Inflammatory macrophage treated with lipopolysaccharide for 1 hour (primary cell): ENCODE measurements around the gene ASB6.
"Not testable (repeated sequence)": the region's sequence is repeated elsewhere in the genome, so short reads cannot be mapped to it uniquely, and the experiment has no call there.

Experiments
- DNase-seq, 2 donors: peaks; one replicate each; pipeline ENCODE4 v3.0.0-alpha.2; 2020 to 2022

ASB6 gene

DNA sequence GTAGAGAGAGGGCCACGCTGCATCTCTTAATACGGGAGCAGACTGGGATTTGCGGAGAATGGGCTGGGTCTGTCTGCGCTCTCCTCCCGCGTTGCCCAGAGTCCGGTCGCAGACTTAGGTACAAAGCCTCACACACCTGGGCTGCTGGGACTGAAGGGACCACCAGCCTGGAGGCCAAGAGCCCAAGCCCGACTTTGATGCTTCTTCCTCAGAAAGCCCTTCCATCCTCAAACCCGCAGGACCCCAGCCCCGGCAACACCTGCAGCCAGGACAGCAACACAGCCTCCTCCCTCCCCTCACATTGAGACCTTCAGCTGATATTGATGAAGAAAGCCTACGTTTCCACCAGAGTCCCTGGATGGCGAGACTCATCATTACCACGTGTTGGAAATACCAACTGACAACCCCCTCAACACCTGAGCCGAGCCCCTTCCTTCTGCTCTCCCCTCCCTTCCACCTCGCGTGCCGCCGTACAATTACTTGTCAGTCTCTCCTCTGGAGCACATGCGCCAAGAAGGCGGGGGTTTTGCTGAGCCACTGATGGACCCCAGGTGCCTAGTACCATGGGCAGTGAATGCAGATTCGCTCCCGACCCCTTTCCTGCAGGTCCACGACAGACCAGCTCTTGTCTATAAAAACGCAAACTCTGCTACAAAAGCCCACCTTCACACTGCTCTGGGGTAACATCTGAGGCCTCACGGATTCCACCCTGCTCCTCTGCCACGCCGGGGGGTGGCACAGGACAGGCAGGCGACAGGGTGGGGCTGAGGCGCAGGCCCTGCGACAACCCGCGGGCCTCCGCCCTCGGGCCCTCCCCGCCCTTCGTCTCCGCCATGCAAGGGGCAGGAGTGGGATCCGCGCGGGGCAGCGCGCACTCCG, 841 bp downstream of the ASB6 start:
- no peak for DNase-seq

DNA sequence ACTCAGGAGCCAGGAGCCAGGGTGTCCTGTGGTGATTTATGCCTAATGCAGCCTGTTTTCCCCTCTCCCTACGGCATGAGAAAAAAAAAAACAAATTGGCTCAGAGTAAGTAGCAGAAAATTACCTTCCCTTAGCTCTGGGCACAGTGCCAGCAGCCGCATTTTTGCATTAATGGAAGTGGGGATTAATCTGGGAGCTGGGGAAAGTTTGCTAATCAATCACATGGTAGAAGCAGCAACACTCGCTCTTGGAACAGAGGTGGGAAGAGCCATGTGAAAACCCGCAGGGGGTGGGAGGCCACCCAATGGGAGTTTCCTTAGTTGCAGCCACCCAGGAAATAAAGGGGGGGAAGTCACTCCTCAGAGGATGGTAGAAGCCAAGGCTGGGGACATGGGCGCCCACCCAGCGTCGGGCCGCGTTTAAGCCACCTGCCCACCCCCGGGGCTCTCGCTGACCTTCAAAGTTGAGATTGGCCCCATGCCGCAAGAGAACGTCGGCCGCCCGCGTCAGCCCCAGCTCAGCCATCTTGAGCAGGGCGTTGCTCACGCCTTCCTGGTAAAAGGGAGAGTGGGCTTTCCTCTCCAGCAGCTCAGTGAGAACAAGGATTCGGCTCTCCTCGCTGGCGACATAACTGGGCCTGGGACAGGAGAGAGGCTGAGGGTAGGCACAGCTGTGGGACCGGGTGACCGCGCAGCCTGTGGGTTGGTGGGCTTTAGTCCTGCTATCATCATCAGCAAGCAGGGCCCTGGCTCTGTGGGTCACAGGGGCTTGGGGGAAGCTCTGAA, 1.7 kb downstream of the ASB6 start:
- peak; percentile 77 to 92 for DNase-seq

DNA sequence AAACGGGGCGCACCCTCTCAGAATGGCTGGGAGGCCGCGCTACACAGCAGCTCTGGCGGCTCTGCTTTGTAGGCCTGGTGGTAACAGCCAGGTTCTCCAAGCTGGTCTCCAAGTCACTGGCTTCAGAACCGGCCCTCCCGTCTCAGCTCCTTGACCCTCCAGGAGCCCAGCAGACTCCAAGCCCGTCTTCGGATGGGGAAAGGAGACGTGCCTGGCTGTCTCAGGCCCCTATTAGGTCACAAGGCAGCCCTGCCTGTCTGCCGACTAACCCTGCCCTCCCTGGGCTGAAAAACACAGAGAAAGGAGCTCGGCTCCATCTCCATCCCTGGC, 2.2 kb downstream of the ASB6 start:
- no peak for DNase-seq

DNA sequence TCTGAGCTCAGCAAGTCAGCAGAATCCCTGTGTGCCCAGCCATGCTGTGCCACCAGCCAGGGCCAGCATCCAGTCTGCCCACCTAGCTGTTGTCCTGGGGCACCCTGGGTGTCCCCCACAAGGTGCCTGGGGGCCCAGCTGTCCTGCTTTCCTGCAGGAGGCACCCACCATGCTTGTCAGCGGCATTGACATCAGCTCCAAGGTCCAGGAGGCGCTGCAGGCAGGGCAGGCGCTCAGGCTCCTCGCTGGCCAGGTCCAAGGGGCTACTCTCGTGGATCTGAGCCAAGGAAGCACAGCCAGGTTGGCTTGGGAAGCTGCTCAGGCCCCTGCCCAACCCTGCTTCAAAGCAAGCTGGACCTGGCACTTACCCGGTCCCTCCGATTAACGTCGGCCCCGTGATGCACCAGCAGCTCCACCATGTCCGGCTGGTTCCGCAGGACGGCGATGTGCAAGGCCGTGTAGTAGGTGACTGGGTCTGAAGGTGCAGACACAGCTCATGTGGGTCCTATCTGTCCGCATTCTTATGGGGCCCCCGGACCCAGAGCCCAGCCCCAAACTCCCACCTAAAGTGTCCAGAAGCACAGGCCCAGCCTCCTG, 2.8 kb downstream of the ASB6 start:
- DNase-seq: no peak

DNA sequence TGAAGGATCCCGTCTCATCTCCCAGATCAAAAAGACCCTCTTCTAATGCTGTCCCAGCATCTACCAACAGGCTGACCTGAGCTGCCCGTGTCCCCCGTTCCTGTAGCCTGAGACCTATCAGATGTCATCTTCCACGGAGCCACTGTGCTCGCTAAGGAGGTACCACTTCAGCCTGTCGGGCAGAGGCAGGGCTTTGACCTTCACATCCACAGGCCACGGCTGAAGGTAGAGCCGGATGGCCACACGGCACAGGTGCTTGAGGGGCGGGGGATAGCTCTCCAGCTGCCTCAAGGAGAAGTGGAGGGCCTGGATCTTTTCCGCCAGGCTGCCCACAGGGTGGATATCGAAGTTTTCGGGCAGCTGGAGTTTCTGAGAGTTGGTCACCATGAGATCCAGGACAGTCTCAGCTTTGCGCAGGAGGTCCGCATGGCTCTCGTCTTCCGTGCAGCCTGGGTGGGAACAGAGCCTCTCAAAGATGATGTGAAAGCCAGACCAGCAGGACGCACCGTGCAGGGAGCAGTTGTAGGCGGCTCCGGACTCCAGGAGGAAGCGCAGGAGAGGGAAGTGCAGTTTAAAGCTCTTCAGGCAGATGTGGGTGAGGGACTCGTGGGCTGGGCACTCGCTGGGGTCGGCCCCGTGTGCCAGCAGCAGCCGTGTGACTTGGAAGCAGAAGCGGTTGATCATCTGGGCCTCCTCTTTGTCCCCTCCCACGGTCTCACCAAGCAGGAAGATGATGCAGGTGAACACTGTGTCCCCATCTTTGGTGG, 4.1 kb downstream of the ASB6 start:
- DNase-seq: peak; percentile 29 to 79

DNA sequence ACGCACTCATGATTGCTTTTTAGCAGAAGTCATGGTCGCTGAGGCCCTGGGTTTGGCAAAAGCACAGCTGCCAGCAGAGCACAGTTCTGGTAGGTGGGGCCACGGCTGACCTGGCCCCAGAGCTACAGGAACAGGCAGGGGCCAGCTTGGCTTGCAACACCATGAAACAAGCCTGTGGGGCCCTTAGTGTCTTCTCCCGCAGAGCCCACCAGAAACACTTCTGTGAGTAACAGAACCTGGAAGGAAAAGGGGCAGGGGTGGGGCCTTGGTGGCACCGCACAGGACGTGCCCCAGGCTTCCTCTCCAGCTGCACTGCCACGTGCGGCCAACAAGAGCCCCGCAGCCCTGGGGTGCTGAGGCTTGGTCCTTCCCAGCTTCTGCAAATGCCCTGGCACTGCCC, 4.8 kb downstream of the ASB6 start:
- DNase-seq: no peak

DNA sequence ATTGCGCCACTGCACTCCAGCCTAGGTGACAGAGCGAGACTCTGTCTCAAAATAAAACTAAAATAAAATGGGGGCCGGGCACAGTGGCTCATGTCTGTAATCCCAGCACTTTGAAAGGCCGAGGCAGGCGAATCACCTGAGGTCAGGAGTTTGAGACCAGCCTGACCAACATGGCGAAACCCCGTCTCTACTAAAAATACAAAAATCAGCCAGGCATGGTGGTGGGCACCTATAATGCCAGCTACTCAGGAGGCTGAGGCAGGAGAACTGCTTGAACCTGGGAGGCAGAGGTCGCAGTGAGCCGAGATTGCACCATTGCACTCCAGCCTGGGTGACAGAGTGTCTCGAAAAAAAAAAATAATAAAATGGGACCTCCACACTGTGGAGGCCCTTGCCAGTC, 5.6 kb downstream of the ASB6 start:
- DNase-seq: not testable (repeated sequence)

DNA sequence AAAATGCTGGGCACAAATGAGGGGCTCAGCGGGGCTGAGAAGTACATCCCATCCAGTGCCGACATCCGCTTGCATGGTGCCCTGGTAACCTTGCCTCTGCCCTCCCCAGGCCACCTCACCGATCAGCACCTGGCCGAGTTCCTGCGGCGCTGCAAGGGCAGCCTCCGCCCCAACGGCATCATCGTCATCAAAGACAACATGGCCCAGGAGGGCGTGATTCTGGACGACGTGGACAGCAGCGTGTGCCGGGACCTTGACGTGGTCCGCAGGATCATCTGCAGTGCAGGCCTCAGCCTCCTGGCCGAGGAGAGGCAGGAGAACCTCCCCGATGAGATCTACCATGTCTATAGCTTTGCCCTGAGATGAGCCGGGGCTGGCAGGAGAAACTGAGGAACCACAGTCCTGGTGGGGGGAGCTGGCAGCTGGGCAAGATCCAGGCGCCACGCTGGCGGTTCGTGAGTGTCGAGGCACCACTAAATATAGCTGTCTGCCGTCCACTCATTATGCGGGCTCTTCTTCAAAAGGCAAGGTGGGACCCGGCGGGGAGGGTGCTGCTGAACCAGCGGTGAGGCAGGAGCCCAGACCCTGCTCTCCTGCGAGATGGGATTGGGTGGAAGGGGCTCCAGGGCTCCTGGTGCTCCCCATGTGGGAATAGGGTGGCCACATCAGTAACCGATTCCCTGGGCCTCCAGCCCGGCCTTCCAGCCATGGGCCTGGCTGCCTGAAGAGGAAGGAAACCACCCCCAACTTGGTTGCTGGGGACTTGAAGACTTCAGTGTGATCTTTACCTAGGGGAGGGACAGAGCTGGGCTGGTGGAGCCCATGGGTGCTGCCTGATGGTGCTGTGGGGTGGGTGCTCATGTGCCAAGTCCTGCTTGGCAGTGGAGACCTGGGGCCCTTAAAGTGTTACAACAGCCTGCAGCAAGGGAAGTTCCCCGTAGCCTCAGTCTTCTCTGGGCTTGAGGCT, 6.6 kb downstream of the ASB6 start:
- DNase-seq: peak; percentile 27 to 49

DNA sequence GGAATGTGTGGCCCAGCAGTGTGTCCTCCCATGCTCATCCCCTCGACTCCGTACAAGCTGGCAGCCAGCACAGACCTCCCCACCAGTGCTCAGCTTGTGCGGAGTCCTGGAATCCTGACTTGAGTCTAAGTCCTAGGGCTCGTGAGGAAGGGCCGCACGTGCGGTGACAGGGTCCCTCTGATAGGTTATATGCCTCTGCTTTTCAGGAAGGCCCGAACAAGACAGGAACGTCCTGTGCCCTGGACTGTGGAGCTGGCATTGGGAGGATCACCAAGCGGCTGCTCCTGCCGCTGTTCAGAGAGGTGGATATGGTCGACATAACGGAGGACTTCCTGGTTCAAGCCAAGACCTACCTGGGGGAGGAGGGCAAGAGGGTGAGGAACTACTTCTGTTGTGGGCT, 8.1 kb downstream of the ASB6 start:
- no peak for DNase-seq

DNA sequence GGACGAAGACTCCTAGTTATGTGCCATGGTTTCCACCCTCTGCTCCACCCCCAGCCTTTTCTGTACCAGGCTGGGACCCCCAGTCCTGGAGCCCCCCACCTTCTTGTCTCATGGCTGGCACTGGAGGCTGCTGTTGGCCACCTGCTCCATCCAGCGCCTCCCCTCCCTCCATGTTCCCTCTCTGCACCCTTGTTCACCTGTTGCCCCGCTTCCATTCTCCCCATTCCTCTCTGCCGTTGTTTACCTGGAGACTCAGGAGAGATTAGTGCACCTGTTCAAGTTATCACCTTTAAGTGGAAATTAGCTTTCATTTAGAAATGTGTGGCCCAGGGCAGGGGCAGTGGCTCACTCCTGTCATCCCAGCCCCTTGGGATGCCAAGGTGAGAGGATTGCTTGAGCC, 8.7 kb downstream of the ASB6 start:
- DNase-seq: no peak

DNA sequence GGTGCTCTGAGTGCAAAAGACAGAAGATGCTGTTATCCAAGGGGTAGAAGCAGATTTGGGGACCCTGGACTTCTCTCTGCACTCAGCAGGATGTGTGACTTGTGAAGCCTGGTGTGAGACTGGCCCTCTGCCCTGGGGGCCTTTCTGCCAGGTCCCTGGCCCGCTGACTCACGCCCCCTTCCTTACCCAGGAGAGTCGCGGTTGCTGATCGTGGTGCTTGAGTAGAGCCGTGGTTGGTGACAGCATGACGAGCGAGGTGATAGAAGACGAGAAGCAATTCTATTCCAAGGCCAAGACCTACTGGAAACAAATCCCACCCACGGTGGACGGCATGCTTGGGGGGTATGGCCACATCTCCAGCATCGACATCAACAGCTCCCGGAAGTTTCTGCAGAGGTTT, 9.5 kb downstream of the ASB6 start:
- no peak for DNase-seq

DNA sequence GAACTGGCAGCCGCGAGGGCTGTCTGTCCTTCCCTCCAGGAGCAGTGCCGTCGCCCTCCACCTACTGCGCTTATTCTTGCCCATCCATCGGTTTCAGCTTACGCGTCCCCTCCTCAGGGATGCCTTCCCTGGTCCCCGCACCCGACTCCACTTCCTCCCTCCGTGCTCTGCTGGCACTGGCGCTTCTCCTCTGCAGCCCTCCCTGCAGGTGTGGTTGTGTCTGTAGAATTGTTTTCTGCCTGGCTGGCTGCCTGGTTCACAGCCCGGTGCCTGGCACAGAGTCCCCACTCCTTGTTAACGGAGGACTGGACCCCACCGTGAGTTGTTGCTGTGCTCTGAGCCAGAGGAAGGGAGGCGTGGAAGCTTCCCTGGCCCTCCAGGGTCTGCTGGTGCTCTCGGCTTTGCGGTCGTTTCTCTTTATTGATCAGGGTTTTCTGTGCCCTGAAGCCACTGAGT, 10.2 kb downstream of the ASB6 start:
- DNase-seq: no peak

DNA sequence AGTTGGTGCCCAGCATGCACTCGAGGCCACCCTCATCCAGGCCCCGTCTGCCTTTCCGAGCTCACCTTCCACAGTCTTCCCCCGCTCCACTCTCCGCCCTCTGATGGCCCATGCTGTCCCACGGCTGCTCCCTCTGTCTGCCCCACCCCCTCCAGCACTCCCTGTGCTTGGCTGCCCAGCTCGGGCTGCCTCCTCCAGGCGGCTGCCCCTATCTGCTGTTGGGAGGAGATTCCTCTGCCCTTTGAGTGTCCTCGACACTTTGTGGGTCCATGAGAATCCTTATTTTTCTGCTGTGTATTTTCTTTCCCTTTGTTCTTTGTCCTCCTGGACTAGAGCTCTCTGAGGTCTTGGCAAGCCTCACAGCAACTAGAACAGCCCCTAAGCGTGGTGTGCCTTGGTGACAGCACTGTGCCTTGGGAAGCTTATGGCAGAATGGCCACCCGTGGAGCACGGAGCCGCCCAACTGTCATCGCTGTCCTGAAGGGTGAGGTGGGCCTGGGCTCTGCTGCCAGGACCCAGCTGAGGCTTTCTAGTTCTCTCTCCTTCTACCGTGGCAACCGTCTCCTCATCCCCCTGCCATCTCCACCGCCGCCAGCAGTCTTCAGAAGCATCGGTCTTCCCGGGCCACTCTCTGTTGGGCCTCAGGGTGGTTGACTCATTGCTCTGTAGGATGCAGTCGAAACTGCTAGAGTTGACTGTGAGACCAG, 10.8 kb downstream of the ASB6 start:
- peak in 1 of 2 donors; percentile 26 for DNase-seq

DNA sequence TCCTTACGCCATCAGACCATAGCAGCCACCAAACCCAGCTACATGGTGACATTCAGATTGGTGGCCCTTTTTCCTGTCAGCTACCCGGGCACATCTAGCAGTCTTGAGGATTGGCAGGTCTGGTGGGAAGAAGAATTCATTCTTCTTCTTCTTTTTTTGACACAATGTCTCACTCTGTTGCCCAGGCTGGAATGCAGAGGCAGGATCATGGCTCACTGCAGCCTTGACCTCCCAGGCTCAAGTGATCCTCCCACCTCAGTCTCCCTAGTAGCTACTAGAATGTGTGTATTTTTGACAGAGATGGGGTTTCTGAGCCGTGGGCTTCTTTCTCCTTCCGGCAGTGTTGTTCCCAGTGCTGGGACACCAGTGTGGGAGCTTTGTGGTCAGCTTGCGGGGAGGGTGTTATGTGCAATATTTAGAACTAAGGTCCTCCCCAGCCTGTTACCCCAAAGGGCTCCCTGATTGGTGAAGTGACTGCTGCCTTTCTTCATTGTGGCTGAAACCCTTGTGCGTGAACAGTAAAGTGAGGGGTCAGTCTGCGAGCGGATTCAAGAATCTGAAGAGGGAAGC, 12.6 kb downstream of the ASB6 start:
- peak; percentile 43 to 80 for DNase-seq

DNA sequence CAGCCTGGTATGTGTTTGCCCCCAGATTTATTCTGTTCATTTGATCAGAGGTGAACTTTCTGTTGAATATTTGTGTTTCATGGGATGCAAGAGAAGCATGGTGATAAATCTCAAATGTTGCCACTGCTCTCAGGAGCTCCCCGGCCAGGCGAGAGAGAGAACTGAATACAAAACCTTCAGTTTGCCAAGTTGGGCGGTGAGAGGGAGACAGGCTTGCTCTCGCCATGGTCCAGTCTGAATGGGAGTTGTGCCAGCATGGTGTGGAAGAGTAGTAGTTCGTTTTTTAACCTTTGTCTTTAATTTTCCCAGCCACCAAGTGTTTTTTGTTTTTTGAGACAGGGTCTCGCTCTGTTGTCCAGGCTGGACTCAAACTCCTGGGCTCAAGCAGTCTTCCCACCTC, 13.2 kb downstream of the ASB6 start:
- no peak for DNase-seq

DNA sequence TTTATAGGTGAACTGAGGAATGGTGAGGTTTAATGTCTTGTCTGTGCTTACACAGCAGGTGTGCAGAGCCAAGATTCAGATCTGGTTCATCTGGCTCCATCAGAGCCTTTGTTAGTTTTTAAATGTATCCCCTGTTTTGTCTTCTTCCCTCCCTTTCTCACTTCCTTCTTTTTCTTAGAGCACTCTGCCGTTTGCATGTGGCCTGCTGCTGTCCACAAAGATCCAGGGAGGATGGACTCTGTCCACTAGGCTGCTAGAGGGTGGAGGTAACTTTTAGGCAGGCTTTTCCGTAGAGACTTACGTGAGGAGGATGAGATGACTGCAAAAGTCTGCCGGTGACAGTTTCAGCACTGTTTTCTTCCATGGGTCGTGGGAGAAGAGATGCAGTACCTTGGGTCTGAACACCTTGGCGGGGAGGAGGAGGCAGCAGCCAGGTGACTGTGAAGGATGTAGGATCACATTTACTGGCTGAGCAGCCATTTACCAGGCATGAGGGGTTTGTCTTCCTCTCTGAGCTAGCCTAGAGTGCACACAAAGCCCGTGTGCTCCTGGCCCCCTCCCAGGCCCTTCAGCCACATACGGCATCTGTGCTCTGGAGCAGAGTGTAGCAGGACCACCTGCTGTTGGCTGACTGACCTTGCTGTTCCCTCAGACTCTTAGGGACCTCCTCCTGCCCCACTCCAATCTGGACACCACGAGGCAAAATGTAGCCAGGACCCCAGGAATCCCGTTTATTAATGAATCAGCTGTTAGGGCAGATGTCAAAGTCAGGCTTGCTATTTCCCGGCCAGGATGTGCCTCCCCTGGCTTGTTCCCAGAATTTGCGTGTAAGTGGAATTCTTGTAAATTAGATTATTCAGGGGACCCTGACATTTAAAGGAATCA, 14.2 kb downstream of the ASB6 start:
- no peak for DNase-seq

DNA sequence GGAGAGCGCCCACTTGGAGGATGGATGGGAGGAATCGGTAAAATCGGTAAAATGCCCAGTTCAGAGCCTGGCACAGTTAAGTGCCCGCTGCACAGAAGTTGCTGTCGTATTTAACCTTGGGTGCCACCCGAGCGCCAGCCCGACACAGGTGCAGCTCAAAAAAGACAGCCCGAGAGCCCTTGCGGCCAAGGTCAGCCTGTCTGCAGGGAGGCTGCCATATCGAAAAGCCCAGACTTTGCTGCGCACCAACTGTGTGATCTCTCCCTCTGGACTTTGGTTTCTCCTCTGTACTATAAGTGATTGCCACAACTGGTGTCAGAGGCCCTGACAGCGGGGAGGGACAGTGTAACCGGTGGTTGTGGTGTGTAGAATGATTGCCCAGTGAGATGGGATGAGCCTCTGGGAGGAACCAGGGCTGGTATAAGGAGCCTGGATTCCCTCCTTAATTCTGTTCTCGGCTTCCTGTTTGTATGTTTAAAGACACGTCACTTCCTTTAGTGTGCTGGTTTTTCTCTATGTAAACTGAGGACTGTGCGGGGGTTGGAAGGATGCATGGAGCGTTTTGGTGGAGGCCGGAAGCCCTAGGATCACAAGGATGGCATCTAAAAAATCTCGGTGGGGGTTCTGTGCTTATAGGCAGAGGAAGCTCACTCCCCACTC, 15.2 kb downstream of the ASB6 start:
- peak in 1 of 2 donors; percentile 33 for DNase-seq

DNA sequence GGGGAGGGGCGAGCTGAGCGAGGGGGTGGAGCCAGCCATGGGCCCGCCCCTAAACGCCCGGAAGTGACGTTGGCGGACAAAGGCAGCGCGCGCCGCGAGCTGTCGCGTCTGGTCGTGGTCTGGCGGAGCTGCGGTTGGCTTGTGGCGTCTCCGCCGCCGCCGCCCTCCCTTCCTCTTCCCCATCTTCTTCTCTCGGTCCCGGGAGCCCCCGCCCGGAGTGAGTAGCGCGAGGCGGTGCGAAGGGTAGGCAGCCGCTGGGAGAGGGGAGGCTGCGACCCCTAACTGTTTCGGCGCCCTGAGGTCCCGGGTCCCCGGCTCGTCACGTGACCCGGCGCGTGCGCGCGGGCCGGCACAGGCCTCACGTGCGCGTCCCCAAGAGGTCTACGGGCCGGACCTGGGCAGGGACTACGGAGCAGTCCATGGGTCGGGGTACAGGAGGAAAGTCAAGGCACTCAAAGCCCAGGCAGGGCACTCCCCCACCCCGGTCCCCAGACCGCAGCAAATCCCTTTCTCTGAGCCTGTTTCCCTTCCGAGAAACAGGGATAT, 15.8 kb downstream of the ASB6 start, which contains the start of gene NTMT1:
Gene NTMT1, plus strand, starts transcription at position 85 of the 546 bp plus-strand sequence. CDS start 6,541 bp downstream, outside the sequence.
- peak; percentile 75 to 91 for DNase-seq

DNA sequence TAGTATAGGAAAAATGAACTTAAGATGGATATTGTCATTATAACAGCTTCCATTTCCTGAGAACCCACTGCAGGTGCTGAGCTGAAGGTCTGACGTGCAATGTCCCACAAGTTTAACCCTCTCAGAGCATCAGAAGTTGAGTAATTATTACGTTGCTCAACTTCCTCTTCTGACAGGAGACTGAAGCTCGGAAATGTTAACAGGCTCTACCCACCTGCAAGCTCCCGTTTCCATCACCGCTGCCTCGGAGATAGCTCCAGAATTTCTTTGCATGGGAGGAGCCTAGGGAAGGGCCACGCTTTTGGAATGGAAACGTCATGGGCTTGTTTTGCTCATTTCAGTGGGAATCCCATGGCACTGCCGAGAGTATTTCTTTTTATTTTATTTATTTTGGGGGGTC, 17.0 kb downstream of the ASB6 start:
- DNase-seq: peak; percentile 68 to 74
